IMR-90 (cell line): ENCODE results near the gene SEMA4F. TPM values are rescaled to one million over a fixed set of nuclear protein-coding genes. Genes with fewer than 3 reads are reported as not detected.

Source experiments
- ATAC-seq: fragments of 200-7000 bp; cut with Tn5 transposase; 2 replicates; pipeline ENCODE4 v1.9.1; 2020; ENCODE audit warnings: low read depth, mild to moderate bottlenecking, moderate library complexity
- BruUV-seq: library from RNA; stranded (reverse); fragments of 400-500 nt; replicated peaks from 2 replicates; lab custom pipeline; 2021; lab: Mats Ljungman, UMichigan
- CTCF ChIA-PET: fragments of 300-600 bp; formaldehyde crosslinking; extraction: SDS; loops from one replicate; lab custom pipeline; 2021; ENCODE audit warnings: antibody characterized with exemption; lab: Yijun Ruan, JAX
- POLR2A ChIA-PET: fragments of 300-600 bp; sonication (Branson Sonifier 250); formaldehyde crosslinking; loops from one replicate; lab custom pipeline; 2022; ENCODE audit warnings: antibody characterized with exemption; ENCODE audit not compliant: unreplicated experiment; lab: Charles Lee
- DNase-seq: peaks from one replicate; pipeline ENCODE4 v3.0.0; 2013
- H2AFZ ChIP-seq: replicated peaks from 2 replicates; pipeline ENCODE3; 2013; ENCODE audit warnings: low read length, mild to moderate bottlenecking; ENCODE audit not compliant: poor library complexity
- H2AK5ac ChIP-seq: 2 replicates; pipeline ENCODE4 v1.6.1; 2013; ENCODE audit warnings: low read depth, low read length, inconsistent platforms
- H2AK9ac ChIP-seq: replicated peaks from 2 replicates; pipeline ENCODE3; 2013; ENCODE audit warnings: mild to moderate bottlenecking, low read depth, low read length, moderate library complexity; ENCODE audit not compliant: poor library complexity
- H2BK120ac ChIP-seq: 2 replicates; pipeline ENCODE4 v1.6.1; 2013; ENCODE audit warnings: low read depth, low read length, inconsistent platforms
- H2BK15ac ChIP-seq: 3 replicates; pipeline ENCODE4 v1.6.1; 2013; ENCODE audit warnings: low read depth, low read length, inconsistent platforms
- H2BK20ac ChIP-seq: 2 replicates; pipeline ENCODE4 v1.6.1; 2013; ENCODE audit warnings: low read depth, mild to moderate bottlenecking, inconsistent platforms, low read length, moderate library complexity
- H2BK5ac ChIP-seq: 2 replicates; pipeline ENCODE4 v1.6.1; 2013; ENCODE audit warnings: mild to moderate bottlenecking, low read depth, low read length, inconsistent platforms; ENCODE audit not compliant: poor library complexity, severe bottlenecking
- H3K14ac ChIP-seq: replicated peaks from 2 replicates; pipeline ENCODE4 v1.6.1; 2013; ENCODE audit warnings: low read depth, low read length, inconsistent platforms
- H3K18ac ChIP-seq: 2 replicates; pipeline ENCODE4 v1.6.1; 2013; ENCODE audit warnings: low read depth, low read length, control low read depth
- H3K23ac ChIP-seq: 2 replicates; pipeline ENCODE4 v1.6.1; 2013; ENCODE audit warnings: low read depth, low read length, inconsistent platforms
- H3K27ac ChIP-seq: 2 replicates; pipeline ENCODE4 v1.5.1; 2013; ENCODE audit warnings: mild to moderate bottlenecking, control low read depth, low read length; ENCODE audit not compliant: insufficient read depth
- H3K27me3 ChIP-seq: 2 replicates; pipeline ENCODE4 v1.6.1; 2013; ENCODE audit warnings: low read length; ENCODE audit not compliant: control insufficient read depth, insufficient read depth
- H3K36me3 ChIP-seq: 2 replicates; pipeline ENCODE4 v1.6.1; 2013; ENCODE audit warnings: low read length, mixed read lengths; ENCODE audit not compliant: control insufficient read depth, insufficient read depth
- H3K4ac ChIP-seq: 2 replicates; pipeline ENCODE4 v1.6.1; 2013; ENCODE audit warnings: low read depth, low read length, inconsistent platforms
- H3K4me1 ChIP-seq: 2 replicates; pipeline ENCODE4 v1.6.1; 2013; ENCODE audit warnings: low read length, mixed read lengths; ENCODE audit not compliant: control insufficient read depth, insufficient read depth
- H3K4me2 ChIP-seq: 2 replicates; pipeline ENCODE4 v1.6.1; 2013; ENCODE audit warnings: low read depth, mild to moderate bottlenecking, control low read depth, low read length, moderate library complexity
- H3K4me3 ChIP-seq: 2 replicates; pipeline ENCODE4 v1.5.1; 2013; ENCODE audit warnings: low read depth, mild to moderate bottlenecking, control low read depth, low read length, moderate library complexity; ENCODE audit not compliant: insufficient read depth
- H3K56ac ChIP-seq: 2 replicates; pipeline ENCODE4 v1.6.1; 2013; ENCODE audit warnings: low read length, inconsistent platforms; ENCODE audit not compliant: insufficient read depth; ENCODE audit errors: extremely low read depth
- H3K79me1 ChIP-seq, 2 experiments: 2 replicates each; pipeline ENCODE4 v1.6.1; 2013; ENCODE audit warnings: low read length in 2 of 2, inconsistent platforms in 1 of 2, low read depth in 1 of 2
- H3K9ac ChIP-seq: 2 replicates; pipeline ENCODE4 v1.6.1; 2013; ENCODE audit warnings: low read depth, low read length, control low read depth
- H3K9me1 ChIP-seq: 2 replicates; pipeline ENCODE4 v1.6.1; 2013; ENCODE audit warnings: low read length, inconsistent platforms; ENCODE audit not compliant: insufficient read depth
- H3K9me3 ChIP-seq: 2 replicates; pipeline ENCODE4 v1.6.1; 2013; ENCODE audit warnings: low read length; ENCODE audit not compliant: control insufficient read depth, insufficient read depth
- H4K20me1 ChIP-seq: 2 replicates; pipeline ENCODE4 v1.6.1; 2013; ENCODE audit warnings: low read length, inconsistent platforms; ENCODE audit not compliant: insufficient read depth
- H4K5ac ChIP-seq: 2 replicates; pipeline ENCODE4 v1.6.1; 2013; ENCODE audit warnings: mild to moderate bottlenecking, low read depth, low read length, control low read depth
- H4K8ac ChIP-seq, 2 experiments: 2 replicates each; pipeline ENCODE4 v1.6.1; 2013; ENCODE audit warnings: low read depth in 2 of 2, low read length in 2 of 2, control low read depth in 1 of 2, inconsistent platforms in 1 of 2
- H4K91ac ChIP-seq: 2 replicates; pipeline ENCODE4 v1.6.1; 2013; ENCODE audit warnings: low read depth, low read length, inconsistent platforms; ENCODE audit not compliant: insufficient read depth
- BHLHE40 ChIP-seq: fragments of 150-350 bp; IDR thresholded peaks from 2 replicates; pipeline ENCODE4 v1.6.1; 2016; ENCODE audit warnings: mild to moderate bottlenecking, low read depth, low read length
- CEBPB ChIP-seq: IDR thresholded peaks from 2 replicates; pipeline ENCODE4 v1.6.1; 2012; ENCODE audit warnings: low read depth, low read length, improper control_type of control experiment
- CHD1 ChIP-seq: IDR thresholded peaks from 2 replicates; pipeline ENCODE4 v1.6.1; 2012; ENCODE audit warnings: low read depth, low read length, improper control_type of control experiment
- CTCF ChIP-seq: conservative IDR thresholded peaks from 2 replicates; pipeline ENCODE4 v1.5.1; 2012; ENCODE audit warnings: mild to moderate bottlenecking, low read depth, low read length, improper control_type of control experiment
- ELK1 ChIP-seq: fragments of 150-350 bp; IDR thresholded peaks from 2 replicates; pipeline ENCODE4 v1.6.1; 2016; ENCODE audit warnings: low read depth, mild to moderate bottlenecking, low read length, moderate library complexity, borderline replicate concordance
- MAFK ChIP-seq: IDR thresholded peaks from 2 replicates; pipeline ENCODE4 v1.6.1; 2012; ENCODE audit warnings: low read depth, low read length, improper control_type of control experiment
- MAZ ChIP-seq: IDR thresholded peaks from 2 replicates; pipeline ENCODE4 v1.6.1; 2012; ENCODE audit warnings: low read depth, mild to moderate bottlenecking, low read length, improper control_type of control experiment, moderate library complexity, borderline replicate concordance
- MXI1 ChIP-seq: IDR thresholded peaks from 2 replicates; pipeline ENCODE4 v1.6.1; 2012; ENCODE audit warnings: low read depth, mild to moderate bottlenecking, low read length, moderate library complexity, borderline replicate concordance
- NFE2L2 ChIP-seq: fragments of 150-350 bp; IDR thresholded peaks from 2 replicates; pipeline ENCODE4 v1.6.1; 2016; ENCODE audit warnings: low read depth, mild to moderate bottlenecking, low read length
- POLR2A ChIP-seq: IDR thresholded peaks from 2 replicates; pipeline ENCODE4 v1.6.1; 2012; ENCODE audit warnings: mild to moderate bottlenecking, low read depth, low read length
- RAD21 ChIP-seq: IDR thresholded peaks from 2 replicates; pipeline ENCODE4 v1.6.1; 2012; ENCODE audit warnings: low read length, improper control_type of control experiment
- RCOR1 ChIP-seq: IDR thresholded peaks from 2 replicates; pipeline ENCODE4 v1.6.1; 2012; ENCODE audit warnings: mild to moderate bottlenecking, low read length, improper control_type of control experiment; ENCODE audit not compliant: insufficient replicate concordance
- RFX5 ChIP-seq: IDR thresholded peaks from 2 replicates; pipeline ENCODE4 v1.8.0; 2012; ENCODE audit warnings: low read depth, mild to moderate bottlenecking, low read length, moderate library complexity
- SMC3 ChIP-seq: fragments of 150-350 bp; IDR thresholded peaks from 2 replicates; pipeline ENCODE4 v1.6.1; 2016; ENCODE audit warnings: low read depth, mild to moderate bottlenecking, antibody characterized with exemption, low read length, moderate library complexity
- USF2 ChIP-seq: fragments of 150-350 bp; IDR thresholded peaks from 2 replicates; pipeline ENCODE4 v1.6.1; 2017; ENCODE audit warnings: mild to moderate bottlenecking, antibody characterized with exemption, low read length, low read depth
- dilution Hi-C: fragments of 300-500 bp; cut with HindIII; formaldehyde crosslinking; loops from one replicate; pipeline ENCODE4 v1.14.3; 2018; ENCODE audit warnings: low sequenced_read_pairs; ENCODE audit not compliant: unreplicated experiment
- in situ Hi-C: fragments of 300-500 bp; cut with MboI; formaldehyde crosslinking; loops from 3 replicates; pipeline ENCODE4 v1.14.3; 2019; ENCODE audit warnings: low sequenced_read_pairs, inconsistent platforms, mixed read lengths
- intact Hi-C: fragments of 100-400 bp; cut with micrococcal nuclease; formaldehyde crosslinking; loops from 2 replicates; pipeline ENCODE4 v1.10.0; 2022
- polyA plus RNA-seq, 3 experiments: library from polyadenylated mRNA; depleted of rRNA; stranded (reverse); fragments of >200 nt; gene quantifications; 2 replicates each; pipeline ENCODE4 v1.2.3, GENCODE V29; 2012; ENCODE audit warnings: low replicate concordance in 1 of 3
- total RNA-seq: library from RNA; depleted of rRNA; stranded (reverse); fragments of >200 nt; gene quantifications from 2 replicates; pipeline ENCODE4 v1.2.3, GENCODE V29; 2012

Gene SEMA4F
- total and polyA plus RNA-seq, 2 of the 4 experiments (the other 2 are of a cell fraction), result 4.7 to 7.5 TPM

- Histone ChIP-seq H4K5ac (no peak overlapping the region), H4K8ac (no peak overlapping the region), H3K9me1 (no peaks in the 10 kb centered on the region), H3K18ac (no peak overlapping the region), H3K9me3 (no peaks in the 10 kb centered on the region), H3K4ac (no peak overlapping the region), H2AK9ac (no peak overlapping the region), H2BK5ac (no peak overlapping the region), H3K36me3 (peaks cover 6% of the 10 kb centered on the region; the same call in 1 of the 2 replicates), H3K4me1 (no peaks in the 10 kb centered on the region), H3K4me3 (no peak overlapping the region), H3K4me2 (no peak overlapping the region), H2AK5ac (no peak overlapping the region), H3K56ac (no peak overlapping the region), H3K23ac (no peak overlapping the region), H2BK120ac (no peak overlapping the region), H3K27ac (no peak overlapping the region), H2BK15ac (no peak overlapping the region), H3K79me1 (no peaks in the 10 kb centered on the region), H4K20me1 (no peaks in the 10 kb centered on the region), H2AFZ (no peak overlapping the region), H2BK20ac (no peak overlapping the region), H3K27me3 (no peaks in the 10 kb centered on the region), H3K14ac (no peak overlapping the region), H3K9ac (no peak overlapping the region), H4K91ac (no peak overlapping the region)
- no peak for TF ChIP-seq RAD21
- no peak for TF ChIP-seq RFX5
- TF ChIP-seq NFE2L2, result no peak
- TF ChIP-seq USF2, result no peak
- no peak for TF ChIP-seq ELK1
- no peak for TF ChIP-seq BHLHE40
- no peak for TF ChIP-seq CTCF
- TF ChIP-seq MAFK, result no peak
- TF ChIP-seq SMC3, result no peak
- TF ChIP-seq MXI1, result no peak
- TF ChIP-seq POLR2A, result no peak
- TF ChIP-seq CEBPB, result no peak
- no peak for TF ChIP-seq MAZ
- no peak for TF ChIP-seq CHD1
- TF ChIP-seq RCOR1, result no peak
- in situ Hi-C loops, result no loop called here
- BruUV-seq, result no TSS peak
- dilution Hi-C loops, result no loop called here
- peak; percentile 48 for ATAC-seq
- ChIA-PET POLR2A (interaction anchor here (0.6 kb wide), 1 partner anchor 68 kb away, joined by 3 read pairs; no protein-coding TSS in a partner anchor), CTCF (interaction anchor here (1.2 kb wide), 1 partner anchor 11 kb away, joined by 3 read pairs; no protein-coding TSS in a partner anchor)
- intact Hi-C loops, result no loop called here
- DNase-seq, result peak; percentile 74
Measured at GRCh38 chr2:74671479-74671878, 17.4 kb downstream of the SEMA4F start.
